ENCODE data around the gene TRPV3.
"Not testable (repeated sequence)": the region's sequence is repeated elsewhere in the genome, so short reads cannot be mapped to it uniquely, and the experiment has no call there.

DNA sequence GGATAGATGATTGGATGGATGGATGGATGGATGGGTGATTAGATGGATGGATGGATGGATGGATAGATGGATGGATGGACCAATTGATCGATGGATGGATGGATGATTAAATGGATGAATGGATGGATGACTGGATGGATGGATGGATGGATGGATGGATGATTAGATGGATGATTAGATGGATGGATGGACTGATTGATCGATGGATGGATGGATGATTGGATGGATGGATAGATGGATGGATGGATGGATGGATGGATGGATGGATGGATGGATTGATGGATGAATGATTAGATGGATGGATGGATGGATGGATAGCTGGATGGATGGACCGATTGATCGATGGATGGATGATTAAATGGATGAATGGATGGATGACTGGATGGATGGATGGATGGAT lies 38.1 kb downstream of the TRPV3 start:
- TF ChIP-seq POLR2A (IDR thresholded peaks at IDR 0.05), result not testable (repeated sequence)
- TF ChIP-seq, protein P1, sequence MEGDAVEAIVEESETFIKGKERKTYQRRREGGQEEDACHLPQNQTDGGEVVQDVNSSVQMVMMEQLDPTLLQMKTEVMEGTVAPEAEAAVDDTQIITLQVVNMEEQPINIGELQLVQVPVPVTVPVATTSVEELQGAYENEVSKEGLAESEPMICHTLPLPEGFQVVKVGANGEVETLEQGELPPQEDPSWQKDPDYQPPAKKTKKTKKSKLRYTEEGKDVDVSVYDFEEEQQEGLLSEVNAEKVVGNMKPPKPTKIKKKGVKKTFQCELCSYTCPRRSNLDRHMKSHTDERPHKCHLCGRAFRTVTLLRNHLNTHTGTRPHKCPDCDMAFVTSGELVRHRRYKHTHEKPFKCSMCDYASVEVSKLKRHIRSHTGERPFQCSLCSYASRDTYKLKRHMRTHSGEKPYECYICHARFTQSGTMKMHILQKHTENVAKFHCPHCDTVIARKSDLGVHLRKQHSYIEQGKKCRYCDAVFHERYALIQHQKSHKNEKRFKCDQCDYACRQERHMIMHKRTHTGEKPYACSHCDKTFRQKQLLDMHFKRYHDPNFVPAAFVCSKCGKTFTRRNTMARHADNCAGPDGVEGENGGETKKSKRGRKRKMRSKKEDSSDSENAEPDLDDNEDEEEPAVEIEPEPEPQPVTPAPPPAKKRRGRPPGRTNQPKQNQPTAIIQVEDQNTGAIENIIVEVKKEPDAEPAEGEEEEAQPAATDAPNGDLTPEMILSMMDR (IDR thresholded peaks at IDR 0.05 in 8 of 11, conservative IDR thresholded peaks at IDR 0.05 in 3 of 11), result not testable (repeated sequence)
